Right cardiac atrium (tissue), 5 donors: Measurements from ENCODE around the gene EEF1A2. TPM values are rescaled to one million over a fixed set of nuclear protein-coding genes. Genes with fewer than 3 reads are reported as not detected.

Source experiments
- ATAC-seq, 2 donors: fragments of 200-7000 bp; cut with Tn5 transposase; one replicate each; pipeline versions ENCODE4 v1.8.0 to v1.9.1; 2020; ENCODE audit warnings: moderate library complexity in 2 of 2, mild to moderate bottlenecking in 1 of 2
- DNase-seq, 3 donors: peaks; one replicate each; pipeline ENCODE4 v3.0.0-alpha.2; 2020
- H3K27ac ChIP-seq: one replicate; pipeline ENCODE4 v1.5.1; 2013; ENCODE audit warnings: mild to moderate bottlenecking, low read length, control low read depth, moderate library complexity
- H3K27me3 ChIP-seq: one replicate; pipeline ENCODE4 v1.6.1; 2013; ENCODE audit not compliant: control insufficient read depth, insufficient read depth
- H3K4me1 ChIP-seq: one replicate; pipeline ENCODE4 v1.6.1; 2013; ENCODE audit warnings: low read length; ENCODE audit not compliant: control insufficient read depth, insufficient read depth
- H3K4me3 ChIP-seq: one replicate; pipeline ENCODE4 v1.5.1; 2013; ENCODE audit warnings: low read length, control low read depth
- H3K9me3 ChIP-seq: one replicate; pipeline ENCODE4 v1.6.1; 2013; ENCODE audit warnings: low read length; ENCODE audit not compliant: control insufficient read depth
- WGBS: extraction: QIAGEN DNeasy Blood & Tissue Kit; methylation state at CpG from one replicate; pipeline ENCODE4 v1.1.7; 2013; 5-methylcytosine and 5-hydroxymethylcytosine counted together
- intact Hi-C, 4 donors: fragments of 100-400 bp; cut with DNase I; formaldehyde crosslinking; loops; one replicate each; pipeline versions ENCODE4 v1.11.0 to v1.14.0; 2022 to 2023
- polyA plus RNA-seq: library from polyadenylated mRNA; stranded (reverse); fragments of 200-250 nt; gene quantifications from one replicate; pipeline ENCODE4 v1.2.3, GENCODE V29; 2013
- total RNA-seq, 4 donors: library from RNA; stranded (reverse); fragmentation: NEBNext Ultra II Directional; extraction: Animal tissue kit (Norgen Biotek cat#: 25700); gene quantifications; one replicate each; pipeline ENCODE4 v1.2.1, GENCODE V29; 2021
- donor health status: healthy with polysubstance abuse.
- donor health status: DM: no; HTN: yes; CAD: no.
- donor health status: DM: no; HTN: no; CAD: no.
- donor health status: DM: no; HTN: yes; CAD: no; lungs with severe emphysema.
- donor health status: DM: yes; HTN: yes; CAD: no.

The EEF1A2 gene
- total and polyA plus RNA-seq, 5 donors: 701 to 1,033 (median 936) TPM

GRCh38 chr20:63444548-63444947, 54.3 kb downstream of the EEF1A2 start:
- WGBS: 94% methylated on average over 24 of the region's 24 CpGs
- no peak for DNase-seq
- Histone ChIP-seq H3K9me3 (no peaks in the 10 kb centered on the region), H3K4me3 (no peak overlapping the region), H3K27ac (no peak overlapping the region), H3K27me3 (no peaks in the 10 kb centered on the region), H3K4me1 (no peaks in the 10 kb centered on the region)
- intact Hi-C loops: loop anchor here in 1 of 4 donors (5.0 kb wide), 1 partner anchor 78 kb away; the partner anchor contains the start of gene PPDPF
- no peak for ATAC-seq

- Histone ChIP-seq H3K4me1 (no peaks in the 10 kb centered on the region), H3K9me3 (no peaks in the 10 kb centered on the region), H3K4me3 (no peak overlapping the region), H3K27me3 (no peaks in the 10 kb centered on the region), H3K27ac (no peak overlapping the region)
- ATAC-seq: no peak
- no peak for DNase-seq
- whole genome bisulfite sequencing: 91% methylated on average over 25 of the region's 25 CpGs
- intact Hi-C loops: loop anchor here in 1 of 4 donors (5.0 kb wide), 1 partner anchor 78 kb away; the partner anchor contains the start of gene PPDPF
These were observed 55.1 kb downstream of the EEF1A2 start for GRCh38 chr20:63443606-63444395.

- DNase-seq (peak; percentile 69 to 85 (median 82)), ATAC-seq (peak; percentile 32 to 46)
- Histone ChIP-seq H3K9me3 (no peaks in the 10 kb centered on the region), H3K4me1 (no peaks in the 10 kb centered on the region), H3K4me3 (no peak overlapping the region), H3K27ac (no peak overlapping the region), H3K27me3 (no peaks in the 10 kb centered on the region)
- 37% methylated on average over 11 of the region's 11 CpGs for WGBS
- intact Hi-C loops: loop anchor here in 1 of 4 donors (5.0 kb wide), 1 partner anchor 80 kb away; the partner anchor contains the start of gene PPDPF
These were observed 56.8 kb downstream of the EEF1A2 start for GRCh38 chr20:63442100-63442493.

GRCh38 chr20:63441136-63442099, 57.5 kb downstream of the EEF1A2 start:
- no peak for ATAC-seq
- H3K27me3 ChIP-seq: no peaks in the 10 kb centered on the region
- intact Hi-C loops: loop anchor here in 1 of 4 donors (5.0 kb wide), 1 partner anchor 81 kb away; the partner anchor contains the start of gene PPDPF

GRCh38 chr20:63440366-63440955, 58.4 kb downstream of the EEF1A2 start:
- ATAC-seq (no peak), DNase-seq (no peak)
- 87% methylated on average over 26 of the region's 26 CpGs for WGBS
- no peaks in the 10 kb centered on the region for H3K9me3 ChIP-seq
- H3K4me3 ChIP-seq: no peak overlapping the region
- intact Hi-C loops: loop anchor here in 1 of 4 donors (5.0 kb wide), 1 partner anchor 82 kb away; the partner anchor contains the start of gene PPDPF
- no peaks in the 10 kb centered on the region for H3K27me3 ChIP-seq
- H3K4me1 ChIP-seq: no peaks in the 10 kb centered on the region
- H3K27ac ChIP-seq: no peak overlapping the region

More at GRCh38 chr20:63441136-63442099, 57.5 kb downstream of the EEF1A2 start:
- H3K27ac ChIP-seq: no peak overlapping the region
- H3K9me3 ChIP-seq: no peaks in the 10 kb centered on the region
- no peak overlapping the region for H3K4me3 ChIP-seq
- 58% methylated on average over 22 of the region's 22 CpGs for WGBS
- no peaks in the 10 kb centered on the region for H3K4me1 ChIP-seq
- no peak for DNase-seq

GRCh38 chr20:63439866-63440265, 59.0 kb downstream of the EEF1A2 start:
- Histone ChIP-seq H3K4me3 (no peak overlapping the region), H3K9me3 (no peaks in the 10 kb centered on the region), H3K27me3 (no peaks in the 10 kb centered on the region), H3K4me1 (no peaks in the 10 kb centered on the region), H3K27ac (no peak overlapping the region)
- intact Hi-C loops: loop anchor here in 1 of 4 donors (5.0 kb wide), 1 partner anchor 82 kb away; the partner anchor contains the start of gene PPDPF
- DNase-seq (no peak), ATAC-seq (no peak)
- WGBS: 89% methylated on average over 15 of the region's 15 CpGs

- no peak for ATAC-seq
- H3K27ac ChIP-seq: no peak overlapping the region
- WGBS: 83% methylated on average over 12 of the region's 12 CpGs
- no peak for DNase-seq
- no peaks in the 10 kb centered on the region for H3K9me3 ChIP-seq
- H3K4me3 ChIP-seq: no peak overlapping the region
- no peaks in the 10 kb centered on the region for H3K27me3 ChIP-seq
- intact Hi-C loops: no loop called here
- H3K4me1 ChIP-seq: no peaks in the 10 kb centered on the region
These were observed 60.8 kb downstream of the EEF1A2 start for GRCh38 chr20:63438121-63438520.

Other genes starting within 250 kb of the EEF1A2 start
- gene NKAIN4, start 244.6 kb downstream of the EEF1A2 start, total RNA-seq: not detected
- not detected for gene NKAIN4, start 244.6 kb downstream of the EEF1A2 start, polyA plus RNA-seq
- 10 to 100 TPM; 39.5 to 50.7 (median 41.7) TPM for gene ARFGAP1, start 226.3 kb downstream of the EEF1A2 start, total RNA-seq
- gene ARFGAP1, start 226.3 kb downstream of the EEF1A2 start, polyA plus RNA-seq: 36.9 TPM
- not detected for gene COL20A1, start 205.9 kb downstream of the EEF1A2 start, total RNA-seq
- gene COL20A1, start 205.9 kb downstream of the EEF1A2 start, polyA plus RNA-seq: not detected
- gene CHRNA4, start 137.7 kb downstream of the EEF1A2 start, total RNA-seq: under 1 TPM in 3 of 4 donors, not detected in 1; 0.17 to 0.54 (median 0.38) TPM
- 0.02 TPM for gene CHRNA4, start 137.7 kb downstream of the EEF1A2 start, polyA plus RNA-seq
- 1 to 10 TPM in 2 of 4 donors, not detected in 2; 1.1 to 2.3 TPM for gene KCNQ2, start 26.4 kb downstream of the EEF1A2 start, total RNA-seq
- under 0.01 TPM for gene KCNQ2, start 26.4 kb downstream of the EEF1A2 start, polyA plus RNA-seq
- 100 to 1,000 TPM; 143 to 244 (median 223) TPM for gene PPDPF, start 21.7 kb upstream of the EEF1A2 start, total RNA-seq
- gene PPDPF, start 21.7 kb upstream of the EEF1A2 start, polyA plus RNA-seq: 276 TPM
- under 1 TPM in 2 of 4 donors, not detected in 2; 0.09 to 0.15 TPM for gene PTK6, start 38.3 kb upstream of the EEF1A2 start, total RNA-seq
- gene PTK6, start 38.3 kb upstream of the EEF1A2 start, polyA plus RNA-seq: 0.14 TPM
- not detected for gene SRMS, start 48.7 kb upstream of the EEF1A2 start, total RNA-seq
- gene SRMS, start 48.7 kb upstream of the EEF1A2 start, polyA plus RNA-seq: not detected
- gene FNDC11, start 55.1 kb upstream of the EEF1A2 start, total RNA-seq: under 1 TPM in 3 of 4 donors, not detected in 1; 0.09 to 0.20 (median 0.17) TPM
- gene FNDC11, start 55.1 kb upstream of the EEF1A2 start, polyA plus RNA-seq: 0.14 TPM
- 10 to 100 TPM; 15.6 to 29.5 (median 16.2) TPM for gene HELZ2, start 75.2 kb upstream of the EEF1A2 start, total RNA-seq
- 8.7 TPM for gene HELZ2, start 75.2 kb upstream of the EEF1A2 start, polyA plus RNA-seq
- gene GMEB2, start 128.0 kb upstream of the EEF1A2 start, total RNA-seq: 1 to 10 TPM; 7.0 to 7.7 (median 7.3) TPM
- 6.5 TPM for gene GMEB2, start 128.0 kb upstream of the EEF1A2 start, polyA plus RNA-seq
- gene STMN3, start 154.3 kb upstream of the EEF1A2 start, total RNA-seq: 1 to 10 TPM; 4.0 to 9.3 (median 5.8) TPM
- 7.1 TPM for gene STMN3, start 154.3 kb upstream of the EEF1A2 start, polyA plus RNA-seq
- gene RTEL1, start 159.2 kb upstream of the EEF1A2 start, total RNA-seq: 10 to 100 TPM; 12.3 to 14.8 (median 13.3) TPM
- 7.7 TPM for gene RTEL1, start 159.2 kb upstream of the EEF1A2 start, polyA plus RNA-seq
- gene TNFRSF6B, start 197.6 kb upstream of the EEF1A2 start, total RNA-seq: 1 to 10 TPM in 2 of 4 donors, under 1 TPM in 1, not detected in 1; 0.23 to 1.4 (median 1.1) TPM
- 2.7 TPM for gene TNFRSF6B, start 197.6 kb upstream of the EEF1A2 start, polyA plus RNA-seq
- gene ARFRP1, start 208.9 kb upstream of the EEF1A2 start, total RNA-seq: 10 to 100 TPM; 40.1 to 49.7 (median 44.3) TPM
- 38.7 TPM for gene ARFRP1, start 208.9 kb upstream of the EEF1A2 start, polyA plus RNA-seq
- gene ZGPAT, start 209.0 kb upstream of the EEF1A2 start, total RNA-seq: 10 to 100 TPM; 14.5 to 19.6 (median 16.8) TPM
- 29.5 TPM for gene ZGPAT, start 209.0 kb upstream of the EEF1A2 start, polyA plus RNA-seq
- gene LIME1, start 237.6 kb upstream of the EEF1A2 start, total RNA-seq: 1 to 10 TPM; 2.1 to 2.9 (median 2.7) TPM
- gene LIME1, start 237.6 kb upstream of the EEF1A2 start, polyA plus RNA-seq: 2.7 TPM
- gene SLC2A4RG, start 240.7 kb upstream of the EEF1A2 start, total RNA-seq: 10 to 100 TPM; 42.7 to 69.1 (median 50.1) TPM
- gene SLC2A4RG, start 240.7 kb upstream of the EEF1A2 start, polyA plus RNA-seq: 39.2 TPM